ENCODE data around the gene CRB1.

CRB1 gene

GRCh38 chr1:197462539-197462938 lies 194.5 kb downstream of the CRB1 start:
- ATAC-seq (ENCODE audit: low read depth): no peak
- H3K9me3 Mint-ChIP-seq: no peaks in the 10 kb centered on the region
- no peak overlapping the region for H3K4me3 Mint-ChIP-seq

GRCh38 chr1:197463142-197463541 lies 195.1 kb downstream of the CRB1 start:
- no peak for ATAC-seq (ENCODE audit: low read depth)
- no peaks in the 10 kb centered on the region for H3K9me3 Mint-ChIP-seq
- H3K36me3 Mint-ChIP-seq: no peaks in the 10 kb centered on the region
- H3K4me1 Mint-ChIP-seq: no peaks in the 10 kb centered on the region
- H3K4me3 Mint-ChIP-seq: no peak overlapping the region
- DNase-seq (ENCODE audit: low spot score in 2 of 2): no peak
- H3K27ac Mint-ChIP-seq: no peak overlapping the region
- H3K27me3 Mint-ChIP-seq: peaks cover 9% of the 10 kb centered on the region

More at GRCh38 chr1:197462539-197462938, 194.5 kb downstream of the CRB1 start:
- no peak for DNase-seq (ENCODE audit: low spot score in 2 of 2)
- Mint-ChIP-seq H3K27ac (no peak overlapping the region), H3K4me1 (no peaks in the 10 kb centered on the region), H3K36me3 (no peaks in the 10 kb centered on the region), H3K27me3 (peaks cover 6% of the 10 kb centered on the region)

GRCh38 chr1:197464044-197464443 lies 196.0 kb downstream of the CRB1 start:
- no peak overlapping the region for H3K27ac Mint-ChIP-seq
- no peak for DNase-seq (ENCODE audit: low spot score in 2 of 2)
- no peaks in the 10 kb centered on the region for H3K9me3 Mint-ChIP-seq
- H3K4me3 Mint-ChIP-seq: no peak overlapping the region
- H3K36me3 Mint-ChIP-seq: no peaks in the 10 kb centered on the region
- H3K4me1 Mint-ChIP-seq: no peaks in the 10 kb centered on the region
- H3K27me3 Mint-ChIP-seq: peaks cover 14% of the 10 kb centered on the region
- no peak for ATAC-seq (ENCODE audit: low read depth)

- Mint-ChIP-seq H3K4me3 (no peak overlapping the region), H3K9me3 (no peaks in the 10 kb centered on the region), H3K36me3 (no peaks in the 10 kb centered on the region), H3K27ac (no peak overlapping the region), H3K27me3 (peaks cover 16% of the 10 kb centered on the region), H3K4me1 (peaks cover 4% of the 10 kb centered on the region)
- ATAC-seq (ENCODE audit: low read depth): no peak
- no peak for DNase-seq (ENCODE audit: low spot score in 2 of 2)
Measured at GRCh38 chr1:197465528-197466327, 197.7 kb downstream of the CRB1 start.

GRCh38 chr1:197466813-197467212 lies 198.8 kb downstream of the CRB1 start:
- DNase-seq (ENCODE audit: low spot score in 2 of 2): no peak
- Mint-ChIP-seq H3K4me1 (peaks cover 4% of the 10 kb centered on the region), H3K9me3 (no peaks in the 10 kb centered on the region), H3K36me3 (no peaks in the 10 kb centered on the region), H3K27me3 (peaks cover 16% of the 10 kb centered on the region), H3K27ac (no peak overlapping the region), H3K4me3 (no peak overlapping the region)
- no peak for ATAC-seq (ENCODE audit: low read depth)

- ATAC-seq (ENCODE audit: low read depth) (no peak), DNase-seq (ENCODE audit: low spot score in 2 of 2) (no peak)
- Mint-ChIP-seq H3K9me3 (no peaks in the 10 kb centered on the region), H3K4me3 (no peak overlapping the region), H3K36me3 (no peaks in the 10 kb centered on the region), H3K4me1 (peaks cover 4% of the 10 kb centered on the region), H3K27ac (no peak overlapping the region), H3K27me3 (peaks cover 14% of the 10 kb centered on the region)
Measured at GRCh38 chr1:197467881-197468280, 199.8 kb downstream of the CRB1 start.

- no peaks in the 10 kb centered on the region for H3K36me3 Mint-ChIP-seq
- peaks cover 14% of the 10 kb centered on the region for H3K27me3 Mint-ChIP-seq
- H3K27ac Mint-ChIP-seq: no peak overlapping the region
- ATAC-seq (ENCODE audit: low read depth) (no peak), DNase-seq (ENCODE audit: low spot score in 2 of 2) (no peak)
- H3K4me3 Mint-ChIP-seq: no peak overlapping the region
- H3K4me1 Mint-ChIP-seq: peaks cover 4% of the 10 kb centered on the region
- H3K9me3 Mint-ChIP-seq: no peaks in the 10 kb centered on the region
Measured at GRCh38 chr1:197468543-197469175, 200.6 kb downstream of the CRB1 start.

GRCh38 chr1:197469620-197470210 lies 201.7 kb downstream of the CRB1 start:
- H3K4me3 Mint-ChIP-seq: no peak overlapping the region
- no peak overlapping the region for H3K27ac Mint-ChIP-seq
- ATAC-seq (ENCODE audit: low read depth) (no peak), DNase-seq (ENCODE audit: low spot score in 2 of 2) (no peak)
- no peaks in the 10 kb centered on the region for H3K9me3 Mint-ChIP-seq
- H3K36me3 Mint-ChIP-seq: no peaks in the 10 kb centered on the region
- H3K4me1 Mint-ChIP-seq: peaks cover 4% of the 10 kb centered on the region
- H3K27me3 Mint-ChIP-seq: peaks cover 14% of the 10 kb centered on the region

GRCh38 chr1:197470330-197470729 lies 202.3 kb downstream of the CRB1 start:
- H3K4me1 Mint-ChIP-seq: peaks cover 4% of the 10 kb centered on the region
- no peaks in the 10 kb centered on the region for H3K36me3 Mint-ChIP-seq
- DNase-seq (ENCODE audit: low spot score in 2 of 2): no peak
- peaks cover 14% of the 10 kb centered on the region for H3K27me3 Mint-ChIP-seq
- no peaks in the 10 kb centered on the region for H3K9me3 Mint-ChIP-seq
- no peak overlapping the region for H3K27ac Mint-ChIP-seq
- H3K4me3 Mint-ChIP-seq: no peak overlapping the region
- no peak for ATAC-seq (ENCODE audit: low read depth)

- H3K9me3 Mint-ChIP-seq: no peaks in the 10 kb centered on the region
- no peak overlapping the region for H3K4me3 Mint-ChIP-seq
- ATAC-seq (ENCODE audit: low read depth): no peak
- no peak for DNase-seq (ENCODE audit: low spot score in 2 of 2)
- peaks cover 14% of the 10 kb centered on the region for H3K27me3 Mint-ChIP-seq
- H3K36me3 Mint-ChIP-seq: no peaks in the 10 kb centered on the region
- H3K4me1 Mint-ChIP-seq: peaks cover 4% of the 10 kb centered on the region
- no peak overlapping the region for H3K27ac Mint-ChIP-seq
Measured at GRCh38 chr1:197471248-197471985, 203.4 kb downstream of the CRB1 start.

- Mint-ChIP-seq H3K36me3 (no peaks in the 10 kb centered on the region), H3K4me3 (no peak overlapping the region), H3K9me3 (no peaks in the 10 kb centered on the region), H3K4me1 (peaks cover 4% of the 10 kb centered on the region), H3K27ac (no peak overlapping the region), H3K27me3 (peaks cover 10% of the 10 kb centered on the region)
- no peak for ATAC-seq (ENCODE audit: low read depth)
- no peak for DNase-seq (ENCODE audit: low spot score in 2 of 2)
Measured at GRCh38 chr1:197472141-197472540, 204.1 kb downstream of the CRB1 start.

- no peaks in the 10 kb centered on the region for H3K9me3 Mint-ChIP-seq
- H3K27ac Mint-ChIP-seq: no peak overlapping the region
- no peak for DNase-seq (ENCODE audit: low spot score in 2 of 2)
- no peaks in the 10 kb centered on the region for H3K36me3 Mint-ChIP-seq
- ATAC-seq (ENCODE audit: low read depth): no peak
- no peaks in the 10 kb centered on the region for H3K4me1 Mint-ChIP-seq
- no peak overlapping the region for H3K4me3 Mint-ChIP-seq
- H3K27me3 Mint-ChIP-seq: peaks cover 7% of the 10 kb centered on the region
Measured at GRCh38 chr1:197480446-197480845, 212.4 kb downstream of the CRB1 start.

GRCh38 chr1:197481101-197481500 lies 213.0 kb downstream of the CRB1 start:
- Mint-ChIP-seq H3K36me3 (no peaks in the 10 kb centered on the region), H3K27me3 (peaks cover 7% of the 10 kb centered on the region), H3K27ac (no peak overlapping the region), H3K9me3 (no peaks in the 10 kb centered on the region), H3K4me1 (no peaks in the 10 kb centered on the region), H3K4me3 (no peak overlapping the region)
- ATAC-seq (ENCODE audit: low read depth): no peak
- no peak for DNase-seq (ENCODE audit: low spot score in 2 of 2)

- H3K4me1 Mint-ChIP-seq: no peaks in the 10 kb centered on the region
- H3K36me3 Mint-ChIP-seq: no peaks in the 10 kb centered on the region
- H3K9me3 Mint-ChIP-seq: peaks cover 4% of the 10 kb centered on the region
- no peak overlapping the region for H3K27ac Mint-ChIP-seq
- ATAC-seq (ENCODE audit: low read depth) (no peak), DNase-seq (ENCODE audit: low spot score in 2 of 2) (no peak)
- H3K27me3 Mint-ChIP-seq: peaks cover 5% of the 10 kb centered on the region
- no peak overlapping the region for H3K4me3 Mint-ChIP-seq
Measured at GRCh38 chr1:197485790-197486189, 217.7 kb downstream of the CRB1 start.

All from memory B cell (primary cell).